ENCODE results near the gene CTNNA2. TPM values are rescaled to one million over a fixed set of nuclear protein-coding genes. Genes with fewer than 3 reads are reported as not detected.

The CTNNA2 gene
- total RNA-seq, 2 donors from 2014 or later = not detected

- intact Hi-C loops (cut with DNase I) = no loop called here
- no peak for DNase-seq (ENCODE audit: low spot score)
These were observed 379.3 kb downstream of the CTNNA2 start for GRCh38 chr2:79892123-79892522.

- DNase-seq (ENCODE audit: low spot score) = no peak
- intact Hi-C loops (cut with DNase I) = no loop called here
These were observed 386.3 kb downstream of the CTNNA2 start for GRCh38 chr2:79899196-79899595.

GRCh38 chr2:79901161-79901560 lies 388.3 kb downstream of the CTNNA2 start:
- intact Hi-C loops (cut with DNase I) = no loop called here
- DNase-seq (ENCODE audit: low spot score) = no peak

GRCh38 chr2:79903222-79904000 lies 390.6 kb downstream of the CTNNA2 start:
- DNase-seq (ENCODE audit: low spot score) = no peak
- intact Hi-C loops (cut with DNase I) = no loop called here

- DNase-seq (ENCODE audit: low spot score) = no peak
- intact Hi-C loops (cut with DNase I) = no loop called here
These were observed 393.5 kb downstream of the CTNNA2 start for GRCh38 chr2:79906139-79906890.

- DNase-seq (ENCODE audit: low spot score) = no peak
- intact Hi-C loops (cut with DNase I) = no loop called here
These were observed 396.7 kb downstream of the CTNNA2 start for GRCh38 chr2:79909521-79909920.

GRCh38 chr2:79910643-79911042 lies 397.8 kb downstream of the CTNNA2 start:
- DNase-seq (ENCODE audit: low spot score) = no peak
- intact Hi-C loops (cut with DNase I) = no loop called here

- no peak for DNase-seq (ENCODE audit: low spot score)
- intact Hi-C loops (cut with DNase I) = loop anchor here in 1 of 2 donors (1.0 kb wide), 1 partner anchor 16 kb away; no protein-coding TSS in a partner anchor
These were observed 402.6 kb downstream of the CTNNA2 start for GRCh38 chr2:79915455-79915854.

GRCh38 chr2:79916285-79916684 lies 403.4 kb downstream of the CTNNA2 start:
- intact Hi-C loops (cut with DNase I) = no loop called here
- no peak for DNase-seq (ENCODE audit: low spot score)

GRCh38 chr2:79920512-79921076 lies 407.7 kb downstream of the CTNNA2 start:
- intact Hi-C loops (cut with DNase I) = no loop called here
- DNase-seq (ENCODE audit: low spot score) = no peak

- intact Hi-C loops (cut with DNase I) = no loop called here
- DNase-seq (ENCODE audit: low spot score) = no peak
These were observed 416.8 kb downstream of the CTNNA2 start for GRCh38 chr2:79929624-79930023.

GRCh38 chr2:79935046-79935732 lies 422.3 kb downstream of the CTNNA2 start:
- DNase-seq (ENCODE audit: low spot score) = no peak
- intact Hi-C loops (cut with DNase I) = no loop called here

GRCh38 chr2:79935771-79936657 lies 423.2 kb downstream of the CTNNA2 start:
- no peak for DNase-seq (ENCODE audit: low spot score)
- intact Hi-C loops (cut with DNase I) = no loop called here

- intact Hi-C loops (cut with DNase I) = no loop called here
- no peak for DNase-seq (ENCODE audit: low spot score)
These were observed 423.9 kb downstream of the CTNNA2 start for GRCh38 chr2:79936715-79937114.

- intact Hi-C loops (cut with DNase I) = no loop called here
- no peak for DNase-seq (ENCODE audit: low spot score)
These were observed 425.8 kb downstream of the CTNNA2 start for GRCh38 chr2:79938648-79939047.

- intact Hi-C loops (cut with DNase I) = no loop called here
- DNase-seq (ENCODE audit: low spot score) = no peak
These were observed 427.5 kb downstream of the CTNNA2 start for GRCh38 chr2:79940364-79940763.

- no peak for DNase-seq (ENCODE audit: low spot score)
- intact Hi-C loops (cut with DNase I) = no loop called here
These were observed 428.3 kb downstream of the CTNNA2 start for GRCh38 chr2:79941179-79941578.

- no peak for DNase-seq (ENCODE audit: low spot score)
- intact Hi-C loops (cut with DNase I) = no loop called here
These were observed 431.4 kb downstream of the CTNNA2 start for GRCh38 chr2:79944205-79944604.

Data from posterior vena cava (tissue), 2 donors.